ENCODE measurements around the gene RIN3. TPM values are rescaled to one million over a fixed set of nuclear protein-coding genes. Genes with fewer than 3 reads are reported as not detected.
A peak's percentile ranks its signal among the peaks of the same experiment; 100 is the strongest.

Gene RIN3
- total and polyA plus RNA-seq, 10 of the 15 experiments (the other 5 are each of a cell fraction or from before 2014, with no cell fraction given) = 0.91 to 23.3 (median 6.3) TPM

- SMC1A ChIA-PET (ENCODE audit: uncharacterized antibody, unreplicated experiment) = interaction anchor here (1.0 kb wide), 1 partner anchor 22 kb away, joined by 3 read pairs; no protein-coding TSS in a partner anchor
- POLR2A ChIA-PET = no interaction called here
- no peak for DNase-seq (ENCODE audit: low read depth, low spot score)
- intact Hi-C loops (cut with micrococcal nuclease; ENCODE audit: unreplicated experiment) = no loop called here
- peak; percentile 54 for ATAC-seq
- no peaks in the 10 kb centered on the region; a peak in 1 of 4 replicates for H3K36me3 ChIP-seq (ENCODE audit: control insufficient read depth in 2 of 2, insufficient read depth in 2 of 2, low read length in 1 of 2)
- H3K27ac ChIP-seq (ENCODE audit: control insufficient read depth, insufficient read depth) = no peak overlapping the region
- TF ChIP-seq MXI1 (IDR thresholded peaks at IDR 0.05; ENCODE audit: low read depth, low read length) (0 out of 2 replicates have a peak, but pooled peaks have one; percentile 35), USF2 (IDR thresholded peaks at IDR 0.05; ENCODE audit: borderline replicate concordance, low read depth, low read length) (no peak)
- no peaks in the 10 kb centered on the region; the same call in none of the 2 replicates for H3K79me2 ChIP-seq (ENCODE audit: control insufficient read depth, insufficient read depth, low read length)
- no peaks in the 10 kb centered on the region for H4K20me1 ChIP-seq (ENCODE audit: control insufficient read depth, insufficient read depth)
- H3K9ac ChIP-seq (ENCODE audit: control insufficient read depth, insufficient read depth, low read length) = no peak overlapping the region
- BruUV-seq (replicated peaks) = no TSS peak
- no peak overlapping the region for H3K4me3 ChIP-seq
- H2AFZ ChIP-seq (ENCODE audit: control insufficient read depth, low read depth, low read length) = no peak overlapping the region
- in situ Hi-C loops (cut with MboI) = no loop called here
- no peak for FAIRE-seq
- 0 out of 2 replicates have a peak, but pooled peaks cover 2% of the 10 kb centered on the region for H3K4me1 ChIP-seq (ENCODE audit: control insufficient read depth, insufficient read depth, low read length)
- CTCF ChIA-PET = interaction anchor here (0.6 to 1.2 kb wide), 3 partner anchors 11 to 40 kb away, joined by 3 to 4 read pairs (median 3); no protein-coding TSS in a partner anchor
- RAD21 ChIA-PET (ENCODE audit: unreplicated experiment) = interaction anchor here (1.4 kb wide), 1 partner anchor 22 kb away, joined by 3 read pairs; no protein-coding TSS in a partner anchor
- H3K9me3 ChIP-seq (replicated peaks; ENCODE audit: control insufficient read depth, insufficient read depth, low read length) = peaks cover 2% of the 10 kb centered on the region; the same call in 1 of the 3 replicates
- WGBS (ENCODE audit: insufficient coverage, insufficient replicate concordance, low lambda C conversion rate, missing lambda C conversion rate) = 19% methylated on average over 4 of the region's 4 CpGs
- no peak overlapping the region for H3K4me2 ChIP-seq (ENCODE audit: control insufficient read depth, insufficient read depth)
- H3K27me3 ChIP-seq (replicated peaks in 1 of 2; ENCODE audit: control insufficient read depth in 2 of 2, insufficient read depth in 2 of 2, low read length in 1 of 2) = no peaks in the 10 kb centered on the region
These were observed 223.6 kb downstream of the RIN3 start for GRCh38 chr14:92737206-92737605.

GRCh38 chr14:92737619-92738188 lies 224.1 kb downstream of the RIN3 start:
- DNase-seq (ENCODE audit: low read depth, low spot score) (no peak), ATAC-seq (peak; percentile 57), FAIRE-seq (no peak)
- in situ Hi-C loops (cut with MboI) (no loop called here), intact Hi-C loops (cut with micrococcal nuclease; ENCODE audit: unreplicated experiment) (no loop called here)
- H3K4me3 ChIP-seq = no peak overlapping the region
- no peak overlapping the region; the same call in 1 of the 2 replicates for H3K4me2 ChIP-seq (ENCODE audit: control insufficient read depth, insufficient read depth)
- no TSS peak for BruUV-seq (replicated peaks)
- ChIA-PET CTCF (interaction anchor here (0.6 to 1.2 kb wide), 3 partner anchors 12 to 39 kb away, joined by 3 to 4 read pairs (median 3); no protein-coding TSS in a partner anchor), RAD21 (ENCODE audit: unreplicated experiment) (no interaction called here), POLR2A (no interaction called here), SMC1A (ENCODE audit: uncharacterized antibody, unreplicated experiment) (no interaction called here)
- no peaks in the 10 kb centered on the region; a peak in 1 of 4 replicates for H3K36me3 ChIP-seq (ENCODE audit: control insufficient read depth in 2 of 2, insufficient read depth in 2 of 2, low read length in 1 of 2)
- 0 out of 2 replicates have a peak, but pooled peaks cover 2% of the 10 kb centered on the region for H3K4me1 ChIP-seq (ENCODE audit: control insufficient read depth, insufficient read depth, low read length)
- H3K9me3 ChIP-seq (replicated peaks; ENCODE audit: control insufficient read depth, insufficient read depth, low read length) = peaks cover 2% of the 10 kb centered on the region; the same call in 1 of the 3 replicates
- no peaks in the 10 kb centered on the region; the same call in none of the 2 replicates for H3K79me2 ChIP-seq (ENCODE audit: control insufficient read depth, insufficient read depth, low read length)
- H3K27ac ChIP-seq (ENCODE audit: control insufficient read depth, insufficient read depth) = no peak overlapping the region
- no peak overlapping the region for H3K9ac ChIP-seq (ENCODE audit: control insufficient read depth, insufficient read depth, low read length)
- H3K27me3 ChIP-seq (replicated peaks in 1 of 2; ENCODE audit: control insufficient read depth in 2 of 2, insufficient read depth in 2 of 2, low read length in 1 of 2) = no peaks in the 10 kb centered on the region
- no peaks in the 10 kb centered on the region for H4K20me1 ChIP-seq (ENCODE audit: control insufficient read depth, insufficient read depth)
- WGBS (ENCODE audit: insufficient coverage, insufficient replicate concordance, low lambda C conversion rate, missing lambda C conversion rate) = 76% methylated on average over 4 of the region's 4 CpGs
- no peak overlapping the region for H2AFZ ChIP-seq (ENCODE audit: control insufficient read depth, low read depth, low read length)
- TF ChIP-seq KAT2A (conservative IDR thresholded peaks at IDR 0.05; ENCODE audit: control insufficient read depth, low read depth, low read length) (no peak), EP300 (IDR thresholded peaks at IDR 0.05; ENCODE audit: borderline replicate concordance in 1 of 2, control insufficient read depth in 1 of 2, low read depth in 2 of 2, low read length in 2 of 2) (no peak; a peak in 1 of 4 replicates), RCOR1 (conservative IDR thresholded peaks at IDR 0.05; ENCODE audit: low read depth, low read length) (no peak), HDGF (IDR thresholded peaks at IDR 0.05) (no peak), JUND (IDR thresholded peaks at IDR 0.05; ENCODE audit: low read depth, low read length) (no peak), POLR2AphosphoS2 (IDR thresholded peaks at IDR 0.05; ENCODE audit: low read depth, low read length) (no peak), NKRF (conservative IDR thresholded peaks at IDR 0.05) (no peak)
